IPS-18a (cell line): ENCODE results near the gene TMEM258.

Experiments
- H3K27ac ChIP-seq: one replicate; pipeline ENCODE4 v1.5.1; 2013; ENCODE audit warnings: low read length
- H3K27me3 ChIP-seq: one replicate; pipeline ENCODE4 v1.6.1; 2013; ENCODE audit warnings: mild to moderate bottlenecking, low read length; ENCODE audit not compliant: control insufficient read depth, insufficient read depth
- H3K36me3 ChIP-seq: one replicate; pipeline ENCODE4 v1.6.1; 2013; ENCODE audit warnings: low read depth, low read length; ENCODE audit not compliant: control insufficient read depth
- H3K4me1 ChIP-seq: one replicate; pipeline ENCODE4 v1.6.1; 2013; ENCODE audit warnings: low read depth, low read length; ENCODE audit not compliant: control insufficient read depth
- H3K4me3 ChIP-seq: one replicate; pipeline ENCODE4 v1.5.1; 2013; ENCODE audit warnings: low read length
- H3K9ac ChIP-seq: one replicate; pipeline ENCODE4 v1.6.1; 2013; ENCODE audit warnings: mild to moderate bottlenecking, low read length, moderate library complexity
- H3K9me3 ChIP-seq: one replicate; pipeline ENCODE4 v1.6.1; 2013; ENCODE audit warnings: low read depth, low read length; ENCODE audit not compliant: control insufficient read depth

Gene TMEM258

GRCh38 chr11:61762223-61762615, 30.2 kb downstream of the TMEM258 start:
- Histone ChIP-seq H3K9me3 (no peaks in the 10 kb centered on the region), H3K36me3 (no peaks in the 10 kb centered on the region), H3K9ac (no peak overlapping the region), H3K4me3 (no peak overlapping the region), H3K4me1 (peaks cover 3% of the 10 kb centered on the region), H3K27me3 (no peaks in the 10 kb centered on the region), H3K27ac (no peak overlapping the region)

GRCh38 chr11:61761440-61762222, 30.8 kb downstream of the TMEM258 start:
- H3K9me3 ChIP-seq: no peaks in the 10 kb centered on the region
- H3K27ac ChIP-seq: no peak overlapping the region
- H3K4me1 ChIP-seq: peaks cover 4% of the 10 kb centered on the region
- no peaks in the 10 kb centered on the region for H3K27me3 ChIP-seq
- H3K9ac ChIP-seq: no peak overlapping the region
- no peak overlapping the region for H3K4me3 ChIP-seq
- H3K36me3 ChIP-seq: no peaks in the 10 kb centered on the region

DNA sequence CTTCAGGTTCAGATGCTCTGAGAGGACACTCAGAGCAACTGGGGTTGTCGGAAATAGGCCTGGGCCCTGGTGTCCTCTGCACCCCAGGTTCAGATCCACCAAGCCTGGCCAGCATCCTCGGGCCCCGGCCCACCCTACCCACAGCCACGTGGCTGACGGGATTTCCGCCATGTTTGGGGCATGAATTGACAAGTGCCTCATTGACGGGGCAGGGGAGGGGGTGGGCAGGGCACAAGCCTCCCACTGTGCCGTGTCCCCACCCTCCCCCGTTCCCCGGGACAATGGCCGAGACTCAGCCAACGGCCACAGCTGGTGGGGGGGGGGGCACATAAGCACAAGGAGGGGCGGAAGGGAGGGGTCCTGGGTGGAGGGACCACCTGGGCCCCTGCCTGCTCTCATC, 31.5 kb downstream of the TMEM258 start:
- no peaks in the 10 kb centered on the region for H3K36me3 ChIP-seq
- H3K4me1 ChIP-seq: peaks cover 11% of the 10 kb centered on the region
- no peak overlapping the region for H3K4me3 ChIP-seq
- no peak overlapping the region for H3K9ac ChIP-seq
- H3K27ac ChIP-seq: no peak overlapping the region
- no peaks in the 10 kb centered on the region for H3K9me3 ChIP-seq
- no peaks in the 10 kb centered on the region for H3K27me3 ChIP-seq

DNA sequence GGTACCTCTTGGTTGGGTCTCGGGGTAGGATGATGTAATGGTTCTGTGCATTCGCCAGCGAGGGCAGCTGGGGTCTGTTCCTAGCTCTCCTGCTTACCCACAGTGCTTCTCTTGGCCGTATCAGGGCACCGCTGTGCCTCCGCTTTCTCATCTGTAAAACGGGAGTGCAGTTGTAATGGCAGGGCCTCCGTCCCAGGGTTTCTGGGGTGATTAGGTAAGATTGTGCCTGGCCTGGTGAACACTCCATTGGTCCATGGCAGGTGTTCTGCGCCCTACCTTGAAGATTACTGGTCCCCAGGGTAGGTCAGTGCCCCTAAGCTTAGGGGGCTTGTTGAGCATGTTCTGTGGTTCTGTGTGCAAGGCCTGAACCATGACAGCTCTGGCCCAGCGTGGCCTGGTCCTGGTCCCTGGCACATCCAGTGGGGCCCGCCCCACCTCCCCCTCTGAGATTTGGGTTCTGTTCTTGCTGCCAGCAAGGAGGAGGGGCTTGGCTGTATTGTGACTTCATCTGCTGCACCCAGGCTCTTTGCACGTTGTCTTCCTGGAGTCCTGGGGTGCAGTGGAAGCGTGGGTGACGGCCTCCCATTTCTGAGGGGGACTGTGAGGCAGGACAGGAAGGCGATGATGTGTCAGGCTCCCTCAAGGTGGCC, 35.1 kb downstream of the TMEM258 start:
- H3K36me3 ChIP-seq: no peaks in the 10 kb centered on the region
- H3K27ac ChIP-seq: no peak overlapping the region
- H3K4me1 ChIP-seq: peaks cover 14% of the 10 kb centered on the region
- H3K4me3 ChIP-seq: no peak overlapping the region
- H3K9ac ChIP-seq: no peak overlapping the region
- peaks cover 16% of the 10 kb centered on the region for H3K27me3 ChIP-seq
- H3K9me3 ChIP-seq: no peaks in the 10 kb centered on the region

GRCh38 chr11:61756452-61757212, 35.8 kb downstream of the TMEM258 start:
- Histone ChIP-seq H3K27ac (no peak overlapping the region), H3K9me3 (no peaks in the 10 kb centered on the region), H3K9ac (no peak overlapping the region), H3K27me3 (peaks cover 21% of the 10 kb centered on the region), H3K36me3 (no peaks in the 10 kb centered on the region), H3K4me3 (no peak overlapping the region), H3K4me1 (peaks cover 13% of the 10 kb centered on the region)

DNA sequence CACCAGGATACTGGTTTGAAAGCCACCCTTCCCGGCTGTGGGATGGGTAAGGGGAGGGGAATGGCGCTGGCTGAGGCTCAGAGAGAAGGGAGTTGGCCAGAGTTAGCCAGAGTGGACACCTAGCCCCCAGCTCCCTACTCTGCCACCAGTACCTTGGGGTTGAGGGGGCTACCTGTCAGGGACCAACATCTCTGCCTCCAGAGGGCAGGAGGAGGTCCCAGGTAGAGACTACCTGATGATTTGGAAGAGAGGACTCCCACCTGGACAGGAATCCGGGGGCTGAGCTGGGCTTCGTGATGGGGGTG, 36.3 kb downstream of the TMEM258 start:
- H3K27ac ChIP-seq: no peak overlapping the region

GRCh38 chr11:61754534-61755482, 37.6 kb downstream of the TMEM258 start:
- H3K4me3 ChIP-seq: no peak overlapping the region
- H3K9me3 ChIP-seq: no peaks in the 10 kb centered on the region
- no peaks in the 10 kb centered on the region for H3K36me3 ChIP-seq
- no peak overlapping the region for H3K27ac ChIP-seq
- H3K27me3 ChIP-seq: peaks cover 31% of the 10 kb centered on the region
- peaks cover 18% of the 10 kb centered on the region for H3K4me1 ChIP-seq
- H3K9ac ChIP-seq: no peak overlapping the region

More for the DNA sequence above, 36.3 kb downstream of the TMEM258 start:
- Histone ChIP-seq H3K4me1 (peaks cover 12% of the 10 kb centered on the region), H3K36me3 (no peaks in the 10 kb centered on the region), H3K9me3 (no peaks in the 10 kb centered on the region), H3K27me3 (peaks cover 26% of the 10 kb centered on the region), H3K9ac (no peak overlapping the region), H3K4me3 (no peak overlapping the region)

DNA sequence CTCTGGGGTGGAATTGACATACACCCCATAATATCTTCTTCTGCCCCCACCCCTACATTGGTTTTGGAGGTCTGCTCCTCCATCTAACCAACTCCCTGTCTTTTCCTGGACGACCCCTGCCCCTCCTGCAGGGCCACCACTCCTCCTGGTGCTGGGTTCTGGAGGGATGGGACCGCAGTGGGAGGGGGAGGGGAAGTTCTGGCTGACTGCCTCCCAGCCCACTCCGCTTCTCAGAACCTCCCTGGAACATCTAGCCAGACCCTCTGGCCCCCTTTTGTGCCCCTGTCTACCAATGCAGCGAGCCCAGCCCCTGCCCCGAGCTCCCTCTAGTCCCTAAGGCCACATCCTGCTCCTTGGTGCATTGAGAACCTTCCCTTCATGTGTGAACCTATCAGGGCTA, 38.7 kb downstream of the TMEM258 start:
- Histone ChIP-seq H3K36me3 (no peaks in the 10 kb centered on the region), H3K27ac (no peak overlapping the region), H3K4me3 (no peak overlapping the region), H3K9me3 (no peaks in the 10 kb centered on the region), H3K9ac (no peak overlapping the region), H3K27me3 (peaks cover 38% of the 10 kb centered on the region), H3K4me1 (peaks cover 25% of the 10 kb centered on the region)

GRCh38 chr11:61752925-61753521, 39.4 kb downstream of the TMEM258 start:
- no peaks in the 10 kb centered on the region for H3K36me3 ChIP-seq
- no peak overlapping the region for H3K27ac ChIP-seq
- H3K9ac ChIP-seq: peak overlapping the region; percentile 3
- no peaks in the 10 kb centered on the region for H3K9me3 ChIP-seq
- H3K4me1 ChIP-seq: peaks cover 25% of the 10 kb centered on the region
- H3K27me3 ChIP-seq: peaks cover 39% of the 10 kb centered on the region
- peak overlapping the region; percentile 62 for H3K4me3 ChIP-seq

DNA sequence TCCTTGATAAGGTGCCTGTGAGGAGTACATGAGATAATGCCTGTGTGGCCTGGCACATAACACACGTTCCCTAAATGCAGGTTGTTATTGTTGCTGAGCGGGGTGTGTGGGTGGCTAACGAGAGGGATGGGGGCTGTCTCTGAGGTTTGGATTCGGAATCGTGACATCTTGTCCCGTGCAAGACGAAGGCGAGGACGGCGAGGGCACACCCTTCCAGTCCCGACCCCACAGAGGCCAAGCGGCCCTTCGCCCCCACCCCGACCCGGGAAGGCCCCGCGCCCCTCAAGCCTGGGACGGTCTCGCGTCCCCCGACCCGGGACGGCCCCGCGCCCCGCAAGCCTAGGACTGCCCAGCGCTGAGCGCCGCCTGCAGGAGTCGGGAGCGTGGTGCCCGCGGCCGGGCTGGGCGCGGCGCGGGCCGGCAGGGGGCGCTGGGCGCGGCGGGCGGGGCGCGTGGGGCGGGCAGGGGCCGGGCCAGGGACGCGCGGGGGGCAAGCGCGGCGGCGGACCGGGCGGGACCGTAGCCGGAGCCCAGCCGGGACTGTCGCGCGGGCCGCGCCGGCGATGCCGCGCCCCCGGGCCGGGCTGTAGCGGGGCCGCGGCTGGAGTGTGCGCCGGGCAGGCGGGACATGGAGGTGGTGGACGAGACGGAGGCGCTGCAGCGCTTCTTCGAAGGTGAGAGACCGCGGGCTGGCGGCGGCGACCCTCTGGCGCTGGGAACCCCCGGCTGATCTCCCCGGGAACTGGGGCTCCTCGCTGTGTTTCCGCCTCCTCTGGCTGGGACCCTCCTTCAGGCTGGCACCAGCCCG, 40.1 kb downstream of the TMEM258 start, which contains the start of gene MYRF:
MYRF (plus strand) TSS at position 520 of the 808 bp plus-strand sequence; CDS start at position 629, 109 bp downstream.
- H3K36me3 ChIP-seq: no peaks in the 10 kb centered on the region
- H3K9me3 ChIP-seq: no peaks in the 10 kb centered on the region
- peak within 1 kb of the TSS; percentile 62 for H3K4me3 ChIP-seq
- H3K4me1 ChIP-seq: peaks cover 28% of the 10 kb centered on the region
- no peak within 1 kb of the TSS for H3K27ac ChIP-seq
- peaks cover 39% of the 10 kb centered on the region for H3K27me3 ChIP-seq
- H3K9ac ChIP-seq: peak within 1 kb of the TSS; percentile 3
